Neural cell (in vitro differentiated cells): Measurements from ENCODE around the gene APBA1.

Experiments
- EP300 ChIP-seq: fragments of 450-650 bp; conservative IDR thresholded peaks from 2 replicates; pipeline ENCODE4 v1.6.1; 2014; ENCODE audit warnings: antibody characterized with exemption, mild to moderate bottlenecking, moderate library complexity; ENCODE audit not compliant: poor library complexity, severe bottlenecking
- MXI1 ChIP-seq: fragments of 450-650 bp; conservative IDR thresholded peaks from 2 replicates; pipeline ENCODE4 v1.6.1; 2014; ENCODE audit warnings: antibody characterized with exemption, mild to moderate bottlenecking; ENCODE audit not compliant: poor library complexity, severe bottlenecking
- POLR2AphosphoS5 ChIP-seq: IDR thresholded peaks from 2 replicates; pipeline ENCODE4 v1.6.1; 2012
- TF ChIP-seq, protein P1 (sequence below): fragments of 450-650 bp; IDR thresholded peaks from 2 replicates; pipeline ENCODE4 v1.5.1; 2014; ENCODE audit warnings: antibody characterized with exemption, mild to moderate bottlenecking, moderate library complexity; ENCODE audit not compliant: poor library complexity, severe bottlenecking
- TF ChIP-seq, protein P2 (sequence below): IDR thresholded peaks from 2 replicates; pipeline ENCODE4 v1.6.1; 2012; ENCODE audit warnings: borderline replicate concordance

DNA sequence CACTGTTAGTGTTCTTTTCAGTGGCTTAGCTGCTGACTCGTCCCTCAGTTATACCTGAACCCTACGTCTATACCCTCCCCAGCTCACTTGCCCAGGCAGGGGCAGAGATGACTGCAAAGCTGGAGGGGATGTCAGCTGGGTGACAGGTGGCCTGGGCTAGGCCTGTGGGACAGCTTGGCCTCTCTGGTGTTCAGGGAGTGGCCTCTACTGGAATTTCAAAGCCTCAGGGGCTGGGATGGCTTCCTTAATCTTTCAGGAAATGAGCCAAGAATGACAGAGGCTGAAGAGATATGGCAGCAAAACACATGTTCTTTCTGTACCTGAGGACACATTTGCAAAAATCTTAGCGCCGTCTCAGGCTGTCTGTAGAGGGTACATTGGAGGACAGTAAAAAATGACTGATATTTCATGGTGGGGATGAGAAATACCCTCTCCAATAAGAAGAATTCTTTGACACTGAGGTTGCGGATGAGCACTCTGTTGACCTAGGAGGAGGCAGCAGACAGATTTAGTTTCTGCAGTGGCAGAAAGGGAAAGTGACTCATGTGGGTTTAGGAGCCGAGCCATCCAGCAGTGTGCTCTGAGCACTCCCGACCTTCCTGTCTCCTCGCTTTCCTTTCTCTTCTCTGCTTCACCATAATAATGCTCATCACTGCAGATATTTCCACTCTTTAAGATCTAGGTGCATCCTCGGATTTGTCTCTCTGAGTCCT is 292.7 kb downstream of the APBA1 start:
- TF ChIP-seq, protein P1, sequence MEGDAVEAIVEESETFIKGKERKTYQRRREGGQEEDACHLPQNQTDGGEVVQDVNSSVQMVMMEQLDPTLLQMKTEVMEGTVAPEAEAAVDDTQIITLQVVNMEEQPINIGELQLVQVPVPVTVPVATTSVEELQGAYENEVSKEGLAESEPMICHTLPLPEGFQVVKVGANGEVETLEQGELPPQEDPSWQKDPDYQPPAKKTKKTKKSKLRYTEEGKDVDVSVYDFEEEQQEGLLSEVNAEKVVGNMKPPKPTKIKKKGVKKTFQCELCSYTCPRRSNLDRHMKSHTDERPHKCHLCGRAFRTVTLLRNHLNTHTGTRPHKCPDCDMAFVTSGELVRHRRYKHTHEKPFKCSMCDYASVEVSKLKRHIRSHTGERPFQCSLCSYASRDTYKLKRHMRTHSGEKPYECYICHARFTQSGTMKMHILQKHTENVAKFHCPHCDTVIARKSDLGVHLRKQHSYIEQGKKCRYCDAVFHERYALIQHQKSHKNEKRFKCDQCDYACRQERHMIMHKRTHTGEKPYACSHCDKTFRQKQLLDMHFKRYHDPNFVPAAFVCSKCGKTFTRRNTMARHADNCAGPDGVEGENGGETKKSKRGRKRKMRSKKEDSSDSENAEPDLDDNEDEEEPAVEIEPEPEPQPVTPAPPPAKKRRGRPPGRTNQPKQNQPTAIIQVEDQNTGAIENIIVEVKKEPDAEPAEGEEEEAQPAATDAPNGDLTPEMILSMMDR, result no peak
- TF ChIP-seq, protein P2, sequence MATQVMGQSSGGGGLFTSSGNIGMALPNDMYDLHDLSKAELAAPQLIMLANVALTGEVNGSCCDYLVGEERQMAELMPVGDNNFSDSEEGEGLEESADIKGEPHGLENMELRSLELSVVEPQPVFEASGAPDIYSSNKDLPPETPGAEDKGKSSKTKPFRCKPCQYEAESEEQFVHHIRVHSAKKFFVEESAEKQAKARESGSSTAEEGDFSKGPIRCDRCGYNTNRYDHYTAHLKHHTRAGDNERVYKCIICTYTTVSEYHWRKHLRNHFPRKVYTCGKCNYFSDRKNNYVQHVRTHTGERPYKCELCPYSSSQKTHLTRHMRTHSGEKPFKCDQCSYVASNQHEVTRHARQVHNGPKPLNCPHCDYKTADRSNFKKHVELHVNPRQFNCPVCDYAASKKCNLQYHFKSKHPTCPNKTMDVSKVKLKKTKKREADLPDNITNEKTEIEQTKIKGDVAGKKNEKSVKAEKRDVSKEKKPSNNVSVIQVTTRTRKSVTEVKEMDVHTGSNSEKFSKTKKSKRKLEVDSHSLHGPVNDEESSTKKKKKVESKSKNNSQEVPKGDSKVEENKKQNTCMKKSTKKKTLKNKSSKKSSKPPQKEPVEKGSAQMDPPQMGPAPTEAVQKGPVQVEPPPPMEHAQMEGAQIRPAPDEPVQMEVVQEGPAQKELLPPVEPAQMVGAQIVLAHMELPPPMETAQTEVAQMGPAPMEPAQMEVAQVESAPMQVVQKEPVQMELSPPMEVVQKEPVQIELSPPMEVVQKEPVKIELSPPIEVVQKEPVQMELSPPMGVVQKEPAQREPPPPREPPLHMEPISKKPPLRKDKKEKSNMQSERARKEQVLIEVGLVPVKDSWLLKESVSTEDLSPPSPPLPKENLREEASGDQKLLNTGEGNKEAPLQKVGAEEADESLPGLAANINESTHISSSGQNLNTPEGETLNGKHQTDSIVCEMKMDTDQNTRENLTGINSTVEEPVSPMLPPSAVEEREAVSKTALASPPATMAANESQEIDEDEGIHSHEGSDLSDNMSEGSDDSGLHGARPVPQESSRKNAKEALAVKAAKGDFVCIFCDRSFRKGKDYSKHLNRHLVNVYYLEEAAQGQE, result no peak
- TF ChIP-seq EP300 (no peak), MXI1 (no peak), POLR2AphosphoS5 (no peak)
